Panc1 (cell line): ENCODE measurements around the gene KRTAP12-3. TPM values are rescaled to one million over a fixed set of nuclear protein-coding genes. Genes with fewer than 3 reads are reported as not detected.
"Not testable (repeated sequence)": the region's sequence is repeated elsewhere in the genome, so short reads cannot be mapped to it uniquely, and the experiment has no call there.

Source experiments
- ATAC-seq: fragments of 200-7000 bp; cut with Tn5 transposase; 2 replicates; pipeline ENCODE4 v1.9.1; 2020; ENCODE audit warnings: mild to moderate bottlenecking, moderate library complexity
- BruUV-seq: library from RNA; stranded (reverse); fragments of 400-500 nt; replicated peaks from 2 replicates; lab custom pipeline; 2021; lab: Mats Ljungman, UMichigan
- CTCF ChIA-PET: fragments of 300-600 bp; sonication (Branson Sonifier 250); formaldehyde crosslinking; loops from one replicate; lab custom pipeline; 2022; ENCODE audit warnings: antibody characterized with exemption; lab: Charles Lee
- POLR2A ChIA-PET: fragments of 300-600 bp; sonication (Branson Sonifier 250); formaldehyde crosslinking; loops from one replicate; lab custom pipeline; 2022; ENCODE audit warnings: antibody characterized with exemption; lab: Charles Lee
- DNase-seq: peaks from one replicate; pipeline ENCODE4 v3.0.0-alpha.2; 2010; ENCODE audit warnings: low read depth, low spot score
- H3K27ac ChIP-seq: 2 replicates; pipeline ENCODE4 v1.5.1; 2011; ENCODE audit warnings: mild to moderate bottlenecking, low read length, inconsistent platforms
- H3K27me3 ChIP-seq: fragments of 200-500 bp; sonication (Bioruptor generic); 2 replicates; pipeline ENCODE4 v1.6.0; 2014; ENCODE audit warnings: low read length, inconsistent platforms; ENCODE audit not compliant: control insufficient read depth, insufficient read depth
- H3K36me3 ChIP-seq: fragments of 200-500 bp; sonication (Bioruptor generic); 2 replicates; pipeline ENCODE4 v1.5.1; 2014; ENCODE audit warnings: inconsistent platforms, mild to moderate bottlenecking, low read length, moderate library complexity; ENCODE audit not compliant: control insufficient read depth, insufficient read depth
- H3K4me1 ChIP-seq: 2 replicates; pipeline ENCODE4 v1.5.1; 2011; ENCODE audit warnings: inconsistent platforms, mild to moderate bottlenecking, low read length, moderate library complexity; ENCODE audit not compliant: control insufficient read depth, insufficient read depth
- H3K4me3 ChIP-seq, 2 experiments: 2 replicates each; pipeline ENCODE4 v1.5.1; 2011 to 2012; ENCODE audit warnings: low read depth in 2 of 2, low read length in 2 of 2, mild to moderate bottlenecking in 2 of 2, inconsistent platforms in 1 of 2, moderate library complexity in 1 of 2
- H3K9me3 ChIP-seq: fragments of 200-500 bp; sonication (Bioruptor generic); 2 replicates; pipeline ENCODE4 v1.5.1; 2014; ENCODE audit warnings: low read depth, mild to moderate bottlenecking, inconsistent platforms, low read length, moderate library complexity; ENCODE audit not compliant: control insufficient read depth, insufficient read depth
- POLR2AphosphoS5 ChIP-seq: IDR thresholded peaks from 2 replicates; pipeline ENCODE4 v1.6.1; 2012; ENCODE audit warnings: mild to moderate bottlenecking, low read depth, low read length, moderate library complexity
- SIN3A ChIP-seq: IDR thresholded peaks from 2 replicates; pipeline ENCODE4 v1.6.1; 2012; ENCODE audit warnings: low read depth, mild to moderate bottlenecking, low read length, moderate library complexity, borderline replicate concordance; ENCODE audit not compliant: insufficient read depth
- TCF7L2 ChIP-seq: IDR thresholded peaks from 2 replicates; pipeline ENCODE4 v1.6.1; 2011; ENCODE audit warnings: mild to moderate bottlenecking, low read depth, low read length, inconsistent platforms
- in situ Hi-C: cut with HindIII; loops from 2 replicates; pipeline ENCODE4 v1.10.0; 2016; ENCODE audit warnings: low sequenced_read_pairs, low pct_unique_long_range_greater_than_20kb
- intact Hi-C: fragments of 100-400 bp; cut with micrococcal nuclease; formaldehyde crosslinking; loops from one replicate; pipeline ENCODE4 v1.10.0; 2022; ENCODE audit not compliant: unreplicated experiment
- total RNA-seq: library from RNA; stranded (reverse); gene quantifications from one replicate; pipeline ENCODE4 v1.2.1, GENCODE V29; 2021; ENCODE audit not compliant: unreplicated experiment
- TF ChIP-seq, protein P1 (sequence below): fragments of 450-650 bp; IDR thresholded peaks from 2 replicates; pipeline ENCODE4 v1.5.1; 2017; ENCODE audit warnings: mild to moderate bottlenecking
- TF ChIP-seq, protein P2 (sequence below), 2 experiments: IDR thresholded peaks; 2 replicates each; pipeline ENCODE4 v1.6.1; 2011 to 2012; ENCODE audit warnings: low read depth in 2 of 2, control low read depth in 1 of 2, low read length in 1 of 2, mild to moderate bottlenecking in 1 of 2, moderate library complexity in 1 of 2; ENCODE audit not compliant: insufficient read depth in 1 of 2

KRTAP12-3 gene
- total RNA-seq, 1 experiment from 2014 or later, result not detected

GRCh38 chr21:44687671-44688070 is 29.9 kb downstream of the KRTAP12-3 start:
- Histone ChIP-seq H3K4me3 (no peak overlapping the region), H3K9me3 (0 out of 2 replicates have a peak, but pooled peaks cover 2% of the 10 kb centered on the region), H3K36me3 (no peaks in the 10 kb centered on the region), H3K27me3 (no peaks in the 10 kb centered on the region), H3K4me1 (no peaks in the 10 kb centered on the region), H3K27ac (no peak overlapping the region)
- ChIA-PET POLR2A (no interaction called here), CTCF (no interaction called here)
- DNase-seq (no peak), ATAC-seq (no peak)
- TF ChIP-seq, protein P1, sequence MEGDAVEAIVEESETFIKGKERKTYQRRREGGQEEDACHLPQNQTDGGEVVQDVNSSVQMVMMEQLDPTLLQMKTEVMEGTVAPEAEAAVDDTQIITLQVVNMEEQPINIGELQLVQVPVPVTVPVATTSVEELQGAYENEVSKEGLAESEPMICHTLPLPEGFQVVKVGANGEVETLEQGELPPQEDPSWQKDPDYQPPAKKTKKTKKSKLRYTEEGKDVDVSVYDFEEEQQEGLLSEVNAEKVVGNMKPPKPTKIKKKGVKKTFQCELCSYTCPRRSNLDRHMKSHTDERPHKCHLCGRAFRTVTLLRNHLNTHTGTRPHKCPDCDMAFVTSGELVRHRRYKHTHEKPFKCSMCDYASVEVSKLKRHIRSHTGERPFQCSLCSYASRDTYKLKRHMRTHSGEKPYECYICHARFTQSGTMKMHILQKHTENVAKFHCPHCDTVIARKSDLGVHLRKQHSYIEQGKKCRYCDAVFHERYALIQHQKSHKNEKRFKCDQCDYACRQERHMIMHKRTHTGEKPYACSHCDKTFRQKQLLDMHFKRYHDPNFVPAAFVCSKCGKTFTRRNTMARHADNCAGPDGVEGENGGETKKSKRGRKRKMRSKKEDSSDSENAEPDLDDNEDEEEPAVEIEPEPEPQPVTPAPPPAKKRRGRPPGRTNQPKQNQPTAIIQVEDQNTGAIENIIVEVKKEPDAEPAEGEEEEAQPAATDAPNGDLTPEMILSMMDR, result no peak
- no peak for TF ChIP-seq TCF7L2
- TF ChIP-seq, protein P2, sequence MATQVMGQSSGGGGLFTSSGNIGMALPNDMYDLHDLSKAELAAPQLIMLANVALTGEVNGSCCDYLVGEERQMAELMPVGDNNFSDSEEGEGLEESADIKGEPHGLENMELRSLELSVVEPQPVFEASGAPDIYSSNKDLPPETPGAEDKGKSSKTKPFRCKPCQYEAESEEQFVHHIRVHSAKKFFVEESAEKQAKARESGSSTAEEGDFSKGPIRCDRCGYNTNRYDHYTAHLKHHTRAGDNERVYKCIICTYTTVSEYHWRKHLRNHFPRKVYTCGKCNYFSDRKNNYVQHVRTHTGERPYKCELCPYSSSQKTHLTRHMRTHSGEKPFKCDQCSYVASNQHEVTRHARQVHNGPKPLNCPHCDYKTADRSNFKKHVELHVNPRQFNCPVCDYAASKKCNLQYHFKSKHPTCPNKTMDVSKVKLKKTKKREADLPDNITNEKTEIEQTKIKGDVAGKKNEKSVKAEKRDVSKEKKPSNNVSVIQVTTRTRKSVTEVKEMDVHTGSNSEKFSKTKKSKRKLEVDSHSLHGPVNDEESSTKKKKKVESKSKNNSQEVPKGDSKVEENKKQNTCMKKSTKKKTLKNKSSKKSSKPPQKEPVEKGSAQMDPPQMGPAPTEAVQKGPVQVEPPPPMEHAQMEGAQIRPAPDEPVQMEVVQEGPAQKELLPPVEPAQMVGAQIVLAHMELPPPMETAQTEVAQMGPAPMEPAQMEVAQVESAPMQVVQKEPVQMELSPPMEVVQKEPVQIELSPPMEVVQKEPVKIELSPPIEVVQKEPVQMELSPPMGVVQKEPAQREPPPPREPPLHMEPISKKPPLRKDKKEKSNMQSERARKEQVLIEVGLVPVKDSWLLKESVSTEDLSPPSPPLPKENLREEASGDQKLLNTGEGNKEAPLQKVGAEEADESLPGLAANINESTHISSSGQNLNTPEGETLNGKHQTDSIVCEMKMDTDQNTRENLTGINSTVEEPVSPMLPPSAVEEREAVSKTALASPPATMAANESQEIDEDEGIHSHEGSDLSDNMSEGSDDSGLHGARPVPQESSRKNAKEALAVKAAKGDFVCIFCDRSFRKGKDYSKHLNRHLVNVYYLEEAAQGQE (IDR thresholded peaks at IDR 0.05; ENCODE audit: insufficient read depth in 1 of 2, low read depth in 2 of 2, low read length in 1 of 2), result no peak
- no peak for TF ChIP-seq POLR2AphosphoS5
- TF ChIP-seq SIN3A, result no peak
- in situ Hi-C loops (no loop called here), intact Hi-C loops (no loop called here)
- no TSS peak for BruUV-seq

- H3K4me1 ChIP-seq, BruUV-seq, POLR2A ChIA-PET, CTCF ChIA-PET, ATAC-seq, intact Hi-C loops, H3K36me3 ChIP-seq, H3K9me3 ChIP-seq, DNase-seq, H3K4me3 ChIP-seq, H3K27ac ChIP-seq, in situ Hi-C loops, H3K27me3 ChIP-seq: not testable (repeated sequence)
Measured at GRCh38 chr21:44689740-44690139, 32.0 kb downstream of the KRTAP12-3 start.

DNA sequence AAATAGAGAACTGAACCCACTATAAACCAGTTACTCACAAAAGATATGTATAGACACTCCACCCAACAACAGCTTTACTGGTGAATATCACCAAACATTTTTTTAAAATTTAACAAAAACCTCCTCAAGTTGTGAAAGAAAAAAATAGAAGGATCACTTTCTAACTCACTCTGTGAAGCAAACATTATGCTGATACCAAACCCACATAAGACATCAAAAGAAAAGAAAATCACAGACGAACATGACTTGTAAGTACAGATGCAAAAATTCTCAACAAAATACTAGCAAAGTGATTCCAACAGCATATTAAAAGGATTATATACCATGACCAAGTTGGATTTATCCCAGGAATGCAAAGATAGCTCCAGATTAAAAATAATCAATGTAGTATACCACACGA is 34.0 kb downstream of the KRTAP12-3 start:
- intact Hi-C loops, result no loop called here
- no peak overlapping the region for H3K4me3 ChIP-seq
- H3K36me3 ChIP-seq, result no peaks in the 10 kb centered on the region
- in situ Hi-C loops, result no loop called here
- H3K27ac ChIP-seq, result no peak overlapping the region
- no TSS peak for BruUV-seq
- H3K27me3 ChIP-seq, result no peaks in the 10 kb centered on the region
- ATAC-seq (no peak), DNase-seq (no peak)
- TF ChIP-seq TCF7L2, result no peak
- TF ChIP-seq SIN3A, result no peak
- TF ChIP-seq POLR2AphosphoS5, result no peak
- TF ChIP-seq, protein P2 (IDR thresholded peaks at IDR 0.05; ENCODE audit: insufficient read depth in 1 of 2, low read depth in 2 of 2, low read length in 1 of 2), result no peak
- TF ChIP-seq, protein P1, result no peak
- ChIA-PET POLR2A (interaction anchor here (0.6 kb wide), 1 partner anchor 15 kb away, joined by 4 read pairs; no protein-coding TSS in a partner anchor), CTCF (interaction anchor here (0.8 kb wide), 1 partner anchor 91 kb away, joined by 3 read pairs; no protein-coding TSS in a partner anchor)
- no peaks in the 10 kb centered on the region for H3K4me1 ChIP-seq
- H3K9me3 ChIP-seq, result peaks cover 4% of the 10 kb centered on the region; the same call in 1 of the 2 replicates
